GM18517 (cell line): ENCODE measurements around the gene SLITRK3.

Experiments used
- ATAC-seq: cut with Tn5 transposase; IDR thresholded peaks from one replicate; pipeline ENCODE4 v1.9.1; 2021; ENCODE audit warnings: mild to moderate bottlenecking, moderate library complexity; ENCODE audit not compliant: unreplicated experiment

The SLITRK3 gene

GRCh38 chr3:165195640-165196576 lies at the start of gene SLITRK3:
TSS of gene SLITRK3 (minus strand) at chr3:165196384. CDS start at chr3:165190830, 5,554 bp downstream.
- ATAC-seq = no peak

GRCh38 chr3:165243597-165243996 lies 47.4 kb upstream of the SLITRK3 start:
- no peak for ATAC-seq

- ATAC-seq = no peak
These were observed 37.5 kb upstream of the SLITRK3 start for GRCh38 chr3:165233501-165234195.

GRCh38 chr3:165225604-165226003 lies 29.4 kb upstream of the SLITRK3 start:
- ATAC-seq = no peak

- no peak for ATAC-seq
These were observed 21.6 kb upstream of the SLITRK3 start for GRCh38 chr3:165217739-165218138.

GRCh38 chr3:165212580-165212979 lies 16.4 kb upstream of the SLITRK3 start:
- ATAC-seq = no peak

- no peak for ATAC-seq
These were observed 15.5 kb upstream of the SLITRK3 start for GRCh38 chr3:165211721-165212120.

- ATAC-seq = no peak
These were observed 14.5 kb upstream of the SLITRK3 start for GRCh38 chr3:165210727-165211126.

- no peak for ATAC-seq
These were observed 13.9 kb upstream of the SLITRK3 start for GRCh38 chr3:165210132-165210531.

GRCh38 chr3:165206454-165207266 lies 10.5 kb upstream of the SLITRK3 start:
- peak; percentile 92 for ATAC-seq

GRCh38 chr3:165204445-165204844 lies 8.3 kb upstream of the SLITRK3 start:
- no peak for ATAC-seq

- ATAC-seq = no peak
These were observed 6.8 kb upstream of the SLITRK3 start for GRCh38 chr3:165202995-165203394.

- ATAC-seq = no peak
These were observed 5.8 kb upstream of the SLITRK3 start for GRCh38 chr3:165201964-165202363.

GRCh38 chr3:165197481-165197800 lies 1.3 kb upstream of the SLITRK3 start:
- ATAC-seq = no peak

GRCh38 chr3:165196577-165197480 lies 645 bp upstream of the SLITRK3 start:
- no peak for ATAC-seq

- ATAC-seq = no peak
These were observed 944 bp downstream of the SLITRK3 start for GRCh38 chr3:165195241-165195639.

GRCh38 chr3:165194511-165195240 lies 1.5 kb downstream of the SLITRK3 start:
- ATAC-seq = no peak

GRCh38 chr3:165193366-165194254 lies 2.6 kb downstream of the SLITRK3 start:
- ATAC-seq = no peak
